HT1080 (cell line): Measurements from ENCODE around the gene TNFAIP8. TPM values are rescaled to one million over a fixed set of nuclear protein-coding genes. Genes with fewer than 3 reads are reported as not detected.

Source experiments
- DNase-seq: peaks from one replicate; pipeline ENCODE4 v3.0.0-alpha.2; 2015; ENCODE audit warnings: low read depth
- total RNA-seq: library from RNA; depleted of rRNA; stranded (reverse); fragments of >200 nt; shearing (Covaris generic); gene quantifications from 2 replicates; pipeline ENCODE4 v1.2.3, GENCODE V29; 2014

Gene TNFAIP8
- total RNA-seq, 1 experiment from 2014 or later: 26.7 TPM

DNA sequence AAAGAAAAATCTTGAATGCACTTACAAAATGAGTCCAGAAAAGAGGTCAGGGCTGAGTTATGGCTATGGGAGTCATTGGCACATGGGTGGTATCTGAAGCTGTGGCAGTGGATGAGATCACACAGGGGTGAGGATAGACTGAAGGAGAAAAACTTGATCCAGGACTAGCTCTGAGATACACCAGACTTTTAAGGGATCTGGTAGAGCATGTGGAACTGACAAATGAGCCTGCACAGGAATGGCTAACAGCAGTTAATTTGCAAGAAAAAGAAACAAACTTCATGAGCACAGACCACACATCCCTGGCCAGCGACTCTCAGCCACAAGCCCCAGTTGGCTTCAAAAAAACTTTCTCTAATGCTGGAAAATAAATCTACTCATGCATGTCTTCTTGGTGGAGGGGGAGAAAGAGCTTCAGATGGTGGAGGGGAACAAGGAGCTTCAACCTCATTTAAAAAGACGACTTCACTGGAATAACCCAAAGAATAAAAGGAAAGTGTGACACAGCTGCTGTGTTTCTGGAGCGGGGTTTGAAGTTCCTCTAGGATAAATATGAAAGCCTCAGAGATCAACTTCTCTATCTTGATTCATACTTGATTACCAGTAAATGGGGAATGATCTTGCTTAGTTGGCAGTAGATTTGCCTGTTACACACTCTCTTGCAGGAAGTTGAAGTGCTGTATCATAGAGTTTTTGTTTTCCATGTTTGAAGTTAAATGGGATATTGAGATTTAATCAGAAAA lies 33.6 kb downstream of the TNFAIP8 start:
- no peak for DNase-seq

DNA sequence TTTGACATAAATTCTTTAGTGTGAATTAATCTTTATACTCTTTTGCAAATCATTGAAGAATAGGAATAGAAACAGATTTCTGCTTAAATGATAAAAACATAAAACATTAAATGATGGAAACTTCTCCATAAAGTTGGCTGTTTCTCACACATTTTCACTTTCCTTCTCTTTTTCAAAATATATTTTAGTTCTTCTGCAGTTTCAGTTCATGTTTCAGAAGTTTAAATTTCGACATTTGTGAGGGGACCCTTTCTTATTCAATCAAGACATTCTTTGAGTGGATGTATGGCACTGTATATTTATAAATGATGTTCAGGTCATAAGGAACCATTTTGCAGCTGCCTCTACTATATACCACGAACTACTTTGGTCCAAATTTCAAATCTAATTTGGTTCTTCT lies 34.6 kb downstream of the TNFAIP8 start:
- no peak for DNase-seq

DNA sequence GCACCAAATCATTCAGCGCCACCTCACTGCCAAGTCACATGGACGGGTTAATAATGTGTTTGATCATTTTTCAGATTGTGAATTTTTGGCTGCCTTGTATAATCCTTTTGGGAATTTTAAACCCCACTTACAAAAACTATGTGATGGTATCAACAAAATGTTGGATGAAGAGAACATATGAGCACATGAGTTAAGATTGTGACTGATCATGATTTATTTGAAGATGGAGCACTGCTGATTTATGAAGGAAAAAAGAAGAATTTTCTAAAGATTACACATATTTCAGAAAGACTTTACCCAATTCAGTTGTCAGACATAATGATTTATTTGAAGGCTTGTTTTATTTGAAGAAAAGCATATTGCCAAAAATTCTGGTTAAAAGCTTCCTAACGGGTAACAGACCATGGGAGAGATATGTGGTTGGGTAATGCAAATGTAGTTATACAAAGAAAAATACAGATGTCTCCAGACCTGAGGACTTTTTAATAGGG lies 37.4 kb downstream of the TNFAIP8 start:
- DNase-seq: no peak

DNA sequence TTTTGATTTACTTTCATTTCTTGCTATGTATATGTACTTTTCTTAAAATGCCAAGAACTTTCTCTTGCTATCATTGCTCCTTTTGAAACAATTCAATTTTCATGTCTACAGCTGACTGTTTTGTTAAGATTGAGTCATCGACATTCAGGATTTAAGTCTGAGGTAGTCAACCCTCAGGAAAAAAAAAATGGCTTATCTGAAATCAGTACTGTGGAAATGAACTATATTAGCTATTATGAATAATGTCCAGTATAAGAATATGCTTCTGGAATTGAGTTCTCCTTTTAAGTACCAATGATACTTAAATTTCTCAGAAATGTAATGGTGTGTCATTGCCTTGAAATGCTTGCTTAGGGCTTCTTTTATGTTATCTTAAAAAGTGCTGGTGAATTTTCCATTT lies 37.9 kb downstream of the TNFAIP8 start:
- DNase-seq: peak; percentile 29

DNA sequence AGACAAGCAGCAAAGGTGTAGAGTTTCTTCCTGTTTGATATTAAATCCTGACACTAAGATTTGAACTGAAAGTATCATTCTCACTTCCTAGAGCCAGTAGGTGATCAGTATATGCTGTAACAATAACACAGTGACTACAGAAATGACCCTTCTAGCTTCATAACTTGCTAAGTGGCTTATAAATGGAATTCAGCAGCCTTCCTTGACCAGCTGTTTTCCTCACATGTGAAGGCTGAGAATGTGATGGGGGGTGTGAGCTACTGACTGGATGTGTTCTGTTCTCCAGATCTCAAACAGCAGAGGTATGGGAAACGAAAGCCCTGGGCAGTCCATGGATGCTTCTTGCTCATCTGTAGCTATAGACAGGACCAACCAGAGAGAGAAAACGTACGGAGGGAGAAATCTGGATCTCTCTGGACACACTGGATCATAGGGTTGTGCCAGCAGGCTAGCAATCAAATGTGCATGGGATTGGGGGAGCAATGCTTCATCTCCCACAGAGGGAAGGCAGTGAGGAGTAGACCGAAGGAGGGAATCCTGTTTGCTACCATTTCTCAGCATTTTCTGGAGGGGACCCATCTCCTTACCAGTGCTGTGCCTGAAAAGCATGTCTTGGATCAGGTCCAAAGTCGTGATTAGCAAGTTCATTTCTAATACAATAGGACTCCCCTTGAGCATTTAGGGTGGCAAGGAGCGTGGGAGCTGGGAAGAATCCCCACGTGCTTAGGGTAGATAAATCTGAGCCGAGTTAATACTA lies 39.4 kb downstream of the TNFAIP8 start:
- no peak for DNase-seq

DNA sequence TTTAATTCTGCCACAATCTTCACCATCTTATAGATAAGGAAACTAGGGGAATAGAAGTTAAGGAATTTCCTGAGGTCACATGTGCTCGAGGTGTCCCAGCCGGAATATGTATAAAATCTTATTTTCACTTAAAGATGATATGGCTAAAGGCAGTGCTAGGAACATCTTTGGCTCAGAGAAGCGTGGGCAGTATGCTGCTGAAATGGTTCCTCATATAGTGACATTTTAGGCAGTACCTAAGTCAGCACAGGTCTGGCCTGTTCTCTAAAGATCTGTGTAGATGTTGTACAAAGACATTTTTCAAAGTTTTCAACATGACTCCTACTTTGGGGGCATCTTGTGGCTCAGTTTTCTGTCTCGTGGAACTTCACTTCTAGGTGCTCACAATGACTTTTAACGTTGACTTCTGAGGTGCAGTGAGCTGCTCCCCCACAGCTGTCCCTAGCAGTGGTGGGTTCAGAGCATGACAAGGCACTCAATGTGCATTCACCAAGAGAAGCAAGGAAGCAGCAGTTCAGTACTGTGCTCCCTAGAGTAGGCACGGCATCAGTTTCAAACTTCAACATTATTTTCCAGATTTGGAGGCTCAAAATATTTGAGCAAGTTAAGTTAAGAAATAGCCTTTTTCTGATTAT lies 40.3 kb downstream of the TNFAIP8 start:
- no peak for DNase-seq

DNA sequence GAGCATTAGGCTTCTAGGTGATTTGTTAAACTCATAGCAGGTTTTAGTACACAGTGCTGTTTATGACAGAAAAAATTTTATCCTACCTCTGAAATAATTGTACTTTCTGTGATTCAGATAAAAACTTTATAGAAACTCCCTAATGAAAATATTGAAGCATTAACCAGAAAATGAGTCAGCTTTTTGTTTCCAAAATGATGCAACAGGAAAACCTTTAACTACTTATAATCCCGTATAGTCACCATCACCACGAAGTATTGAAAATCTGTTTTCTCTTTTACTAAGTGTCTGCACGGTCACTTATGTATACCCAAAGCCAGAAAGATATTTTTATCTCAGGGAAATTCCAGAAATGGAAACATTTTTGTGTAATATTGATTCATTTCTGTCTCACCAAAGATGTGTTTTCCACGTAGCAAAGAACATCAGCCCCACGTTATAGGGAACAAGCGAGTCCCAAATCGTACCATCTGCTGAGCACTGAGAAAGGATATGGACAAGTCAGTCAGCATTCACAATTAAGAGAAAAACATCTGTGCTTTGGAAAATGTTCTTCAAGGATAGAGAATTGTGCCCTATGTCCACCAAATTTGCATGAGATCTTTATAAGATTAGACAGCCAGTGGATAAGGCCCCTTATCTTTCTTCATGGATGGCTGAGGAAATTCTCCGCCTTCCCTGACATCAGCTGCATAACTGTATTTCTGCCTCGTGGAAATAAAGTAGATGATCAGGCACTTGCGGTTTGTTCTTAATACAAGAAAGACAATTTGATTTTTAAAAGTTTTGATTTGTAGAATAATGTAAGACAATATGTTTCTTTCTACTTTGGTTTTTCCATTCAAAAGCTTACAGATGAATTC lies 41.9 kb downstream of the TNFAIP8 start:
- DNase-seq: peak; percentile 45

DNA sequence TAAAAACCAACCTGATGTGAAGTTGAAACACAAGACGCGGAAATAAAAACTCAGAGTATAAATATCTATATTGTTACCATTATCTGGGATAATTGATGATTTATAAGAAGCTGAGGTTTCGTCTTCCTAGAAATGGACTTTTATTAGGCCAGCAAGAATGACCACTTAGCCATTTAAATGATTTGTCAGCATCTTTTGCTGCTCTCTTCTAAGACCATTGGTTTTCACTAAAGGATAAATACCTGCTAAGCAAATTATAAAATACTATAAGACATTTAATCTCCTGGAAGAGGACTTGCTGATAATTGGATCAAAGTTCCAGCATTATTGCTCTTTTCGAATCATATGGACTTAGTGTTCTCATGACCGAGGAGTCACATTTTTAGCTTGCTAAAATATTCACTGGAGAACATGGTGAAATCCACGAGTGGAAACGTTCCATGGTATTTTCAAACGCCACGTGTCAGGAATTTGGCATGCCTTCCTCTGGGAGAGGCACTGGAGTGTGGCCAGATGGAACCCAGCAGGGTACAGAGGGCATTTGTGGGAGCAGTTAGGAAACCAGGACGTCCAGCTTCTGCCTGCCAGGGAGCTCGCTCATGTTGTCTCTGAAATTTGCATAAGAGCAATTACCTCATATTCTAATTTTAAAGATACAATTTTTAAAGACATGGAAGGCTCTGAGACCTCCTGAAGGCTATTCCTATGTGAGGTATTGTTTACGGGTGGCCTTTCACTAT lies 43.1 kb downstream of the TNFAIP8 start:
- no peak for DNase-seq

DNA sequence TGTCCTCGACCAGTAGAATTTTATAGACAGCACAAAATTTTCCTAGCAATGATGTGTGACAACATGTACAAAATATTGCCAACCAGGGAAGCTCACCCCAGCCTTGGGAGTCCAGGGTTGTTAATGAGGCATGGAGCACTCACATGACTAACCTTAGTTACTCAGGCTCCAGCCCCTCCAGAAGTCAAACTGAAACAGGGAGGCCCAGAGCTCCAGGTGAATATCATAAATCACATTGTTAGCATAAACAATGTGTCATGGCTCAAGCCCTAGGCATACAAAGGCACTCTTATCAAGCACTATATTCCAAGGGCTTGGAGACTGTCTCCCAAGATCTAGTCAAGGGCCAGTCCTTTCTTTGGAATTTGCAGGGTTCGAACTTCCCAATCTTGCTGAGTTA lies 44.4 kb downstream of the TNFAIP8 start:
- peak; percentile 53 for DNase-seq

DNA sequence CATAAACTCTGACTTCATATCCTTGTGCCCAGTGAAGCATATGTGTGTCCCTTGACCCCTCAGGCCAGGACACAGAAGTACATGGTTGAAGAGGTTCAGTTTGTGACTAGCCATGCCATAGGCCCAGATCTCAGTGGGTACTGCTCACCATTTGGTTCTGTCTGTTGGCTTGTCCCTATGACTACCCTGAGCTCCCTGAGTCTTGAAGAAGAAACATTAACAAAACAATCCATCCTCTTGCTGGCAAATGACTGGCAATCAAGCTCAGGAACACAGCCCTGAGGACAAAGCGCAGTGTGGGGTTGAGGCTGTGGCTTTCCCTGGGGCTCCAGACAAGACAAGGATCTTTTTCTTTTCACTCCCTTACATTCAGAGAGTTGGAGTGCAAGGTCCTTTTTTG lies 46.3 kb downstream of the TNFAIP8 start:
- no peak for DNase-seq

DNA sequence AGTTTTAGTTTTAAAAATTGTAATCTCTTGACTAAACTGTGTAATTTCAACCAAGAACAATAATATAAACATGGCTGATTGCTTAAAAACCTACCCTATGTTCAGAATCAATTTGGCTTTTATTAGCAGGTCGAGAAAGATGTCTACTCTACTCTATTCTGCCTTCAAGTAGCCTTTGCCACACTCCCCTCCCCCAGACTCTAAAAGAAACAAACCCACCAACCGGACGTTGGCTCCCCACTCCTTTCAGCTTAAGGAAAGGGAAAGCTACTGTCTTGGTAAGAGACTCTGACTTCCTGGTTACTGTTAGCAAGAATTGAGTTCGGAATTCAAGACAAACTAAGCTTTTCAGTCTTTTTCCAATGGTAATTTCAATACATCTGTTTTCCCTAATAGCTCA lies 46.7 kb downstream of the TNFAIP8 start:
- no peak for DNase-seq

DNA sequence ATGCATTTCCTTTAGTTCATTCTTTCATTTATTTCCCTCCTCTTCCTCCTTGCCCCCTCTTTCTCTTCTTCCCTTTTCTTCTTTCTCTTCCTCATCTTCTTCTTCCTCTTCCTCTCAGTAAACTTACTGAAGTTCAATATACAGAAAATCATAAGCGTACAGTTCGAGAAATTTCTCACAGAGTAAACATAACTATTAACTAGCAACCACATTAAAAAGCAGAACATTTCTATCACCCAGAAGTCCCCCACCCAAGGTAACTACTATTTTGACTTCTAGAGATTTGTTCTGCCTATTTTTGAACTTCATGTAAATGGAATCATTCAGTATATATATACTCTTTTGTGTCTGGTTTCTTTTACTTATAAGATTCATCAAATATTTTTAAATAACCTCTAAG lies 48.2 kb downstream of the TNFAIP8 start:
- no peak for DNase-seq

DNA sequence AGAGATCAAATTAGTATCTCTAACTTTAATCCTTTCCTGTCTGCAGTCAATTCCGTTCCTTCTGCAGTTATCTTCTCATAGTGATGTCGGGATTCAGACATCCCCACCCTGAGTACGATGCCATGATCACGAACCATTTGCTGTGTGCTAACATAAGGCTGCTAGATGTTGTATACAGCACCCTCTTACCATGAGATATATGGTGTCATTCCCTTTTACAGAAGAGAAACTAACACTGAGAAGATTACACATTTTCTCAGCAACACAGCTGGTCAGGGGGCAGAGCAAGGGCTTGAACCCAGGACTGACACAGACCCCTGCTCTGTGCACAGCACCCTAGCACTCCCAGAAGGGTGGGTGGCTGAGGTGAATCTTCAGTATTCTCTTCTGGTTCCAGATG lies 49.6 kb downstream of the TNFAIP8 start:
- DNase-seq: no peak

DNA sequence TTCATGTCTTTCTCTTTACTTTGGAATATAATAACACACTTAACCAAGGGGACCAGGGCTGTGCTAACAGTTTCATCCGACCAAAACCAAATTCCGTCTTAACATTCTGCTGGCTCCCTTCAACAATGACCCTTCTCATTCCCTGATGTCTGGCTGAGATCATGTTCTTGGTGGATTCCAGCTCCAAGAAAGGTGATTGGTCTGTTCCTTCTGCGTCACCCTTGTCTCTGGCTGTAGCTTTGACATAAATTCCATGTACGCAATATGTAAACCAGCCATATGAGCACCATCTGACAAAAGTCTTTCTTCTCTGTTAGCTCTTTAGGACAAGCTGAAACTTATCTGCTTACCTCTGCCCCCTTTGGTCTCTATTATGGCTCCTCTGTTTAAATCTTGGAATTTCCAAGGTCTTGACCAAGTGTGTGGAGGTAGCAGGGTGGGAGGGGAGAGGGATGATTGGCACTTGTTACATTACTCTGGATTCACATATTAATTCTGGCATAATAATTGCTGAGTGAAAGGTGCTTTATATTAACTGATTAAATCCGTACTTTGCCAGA lies 50.8 kb downstream of the TNFAIP8 start:
- DNase-seq: no peak

DNA sequence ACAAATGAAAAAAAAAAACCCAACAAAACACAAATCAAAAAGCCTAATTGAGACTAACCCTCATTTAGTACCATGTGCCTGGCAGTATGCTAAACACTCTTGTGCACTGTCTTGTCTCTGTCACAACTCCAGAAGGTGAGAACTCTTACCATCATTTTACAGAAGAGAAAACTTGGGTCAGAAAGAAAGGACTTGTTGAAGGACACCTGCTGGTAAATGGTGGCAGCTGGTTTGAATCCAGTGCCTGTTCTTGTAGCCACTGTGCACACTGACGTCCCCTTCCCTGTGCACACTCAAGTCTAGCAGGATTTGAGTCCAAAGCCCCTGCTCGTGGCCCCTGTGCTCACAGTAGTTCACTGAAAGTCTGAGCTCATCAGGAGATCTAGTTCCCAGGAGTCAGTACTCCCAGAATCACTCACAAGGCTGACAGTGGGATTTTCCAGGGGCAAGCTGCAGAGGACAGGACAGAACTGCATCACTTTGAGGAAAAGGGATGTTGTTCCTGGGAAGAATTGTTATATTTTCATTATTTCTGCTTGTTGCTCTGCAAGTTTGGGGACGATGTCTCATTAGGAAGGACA lies 53.5 kb downstream of the TNFAIP8 start:
- DNase-seq: no peak

DNA sequence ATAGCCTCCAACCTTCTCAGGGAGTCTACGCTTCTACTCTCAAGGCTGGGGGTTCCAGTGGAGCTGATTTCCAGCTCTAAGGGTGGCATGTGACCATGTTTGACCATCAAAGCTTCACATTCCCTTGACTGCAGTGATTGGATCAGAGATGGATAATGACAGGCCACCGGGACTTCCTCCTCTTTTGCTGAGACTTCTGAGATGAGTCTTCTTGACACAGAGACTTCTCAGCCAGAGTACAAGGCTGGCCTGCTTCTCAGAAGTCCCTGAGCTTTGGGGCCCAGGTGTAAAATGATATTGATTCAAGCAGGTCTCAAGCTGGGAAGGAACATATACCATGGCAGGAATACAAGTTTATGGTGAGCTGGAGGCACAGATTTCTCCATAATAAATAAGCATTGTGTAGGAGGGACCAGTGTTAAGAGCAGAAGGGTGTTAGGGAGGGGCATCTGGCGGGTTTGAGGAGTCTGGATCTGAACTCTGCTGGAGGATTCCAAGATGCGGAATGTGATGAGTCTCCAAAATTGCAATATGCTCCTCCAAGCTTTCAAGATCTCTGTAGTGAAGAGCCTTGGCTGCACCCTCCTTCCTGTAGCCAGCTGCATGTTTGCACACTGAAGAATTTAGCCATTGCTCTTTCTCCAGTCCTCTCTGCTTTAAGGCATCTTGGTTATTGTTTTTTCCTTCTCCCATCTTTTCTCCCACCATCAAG lies 54.8 kb downstream of the TNFAIP8 start:
- DNase-seq: no peak

DNA sequence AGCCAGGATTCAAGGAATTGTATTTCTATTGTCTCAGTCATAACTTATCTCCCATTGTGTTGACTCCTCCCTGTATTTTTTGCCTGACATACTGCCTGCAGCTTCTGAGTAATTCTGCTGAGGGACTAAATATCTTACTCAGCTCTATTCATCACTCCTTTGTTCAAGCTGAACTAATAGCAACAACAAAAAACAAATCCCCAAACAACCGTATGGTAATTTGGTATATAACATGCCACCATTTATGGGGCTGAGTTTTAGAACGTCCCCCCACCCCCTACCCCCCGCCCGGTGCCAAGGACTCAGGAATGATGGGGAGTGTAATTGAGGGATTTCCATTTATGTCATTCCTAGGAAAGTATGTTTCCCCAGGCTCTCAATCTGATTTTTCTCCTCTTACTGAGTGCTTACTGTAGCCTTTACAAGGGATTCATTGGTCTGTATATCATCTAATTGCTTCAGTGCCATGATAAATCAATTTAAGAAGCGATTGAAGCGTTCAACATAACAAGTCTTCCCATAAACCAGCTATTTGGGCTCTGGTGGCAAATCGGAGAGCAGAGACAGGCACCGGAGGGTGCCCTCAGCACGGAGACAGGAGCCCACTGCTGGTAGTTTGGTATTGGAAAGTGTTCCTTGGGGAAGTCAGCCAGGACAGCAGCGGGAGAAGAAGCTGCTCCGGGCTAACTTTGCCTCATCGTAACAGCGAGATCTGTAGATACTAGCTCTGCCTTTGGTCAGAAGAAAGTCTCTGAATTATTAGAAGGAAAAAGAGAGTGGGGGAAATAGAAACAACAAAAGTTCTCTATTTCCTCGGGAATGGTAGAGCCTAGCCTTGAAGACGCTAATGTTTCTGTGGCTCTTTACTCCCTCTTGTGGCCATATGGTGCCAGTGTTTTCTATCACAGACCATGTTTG lies 55.8 kb downstream of the TNFAIP8 start:
- DNase-seq: peak; percentile 72
